8988T (cell line): ENCODE measurements around the gene ASMTL.
"Not testable (repeated sequence)": the region's sequence is repeated elsewhere in the genome, so short reads cannot be mapped to it uniquely, and the experiment has no call there.

Source experiments
- DNase-seq: peaks from one replicate; pipeline ENCODE4 v3.0.0; 2011

Gene ASMTL

DNA sequence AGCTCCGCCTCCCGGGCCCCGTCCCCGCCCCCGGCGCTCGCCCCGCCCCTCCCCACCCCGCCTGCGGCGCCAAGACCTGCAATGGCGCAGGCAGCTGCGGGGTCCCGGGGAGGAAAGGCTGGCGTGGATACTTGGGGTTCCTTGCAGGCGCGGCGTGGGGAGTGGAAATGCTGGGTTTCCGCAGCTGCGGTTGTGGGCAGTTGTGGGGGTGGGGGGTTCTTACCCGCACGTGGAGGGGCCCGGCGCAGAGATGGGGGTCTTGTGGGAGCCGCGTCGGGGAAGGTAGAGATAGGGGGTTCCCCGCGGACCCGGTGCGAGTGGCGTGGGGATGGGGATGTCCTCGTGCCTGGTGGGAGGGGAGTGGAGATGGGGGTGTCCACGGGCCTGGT is 680 bp upstream of the ASMTL start:
- peak; percentile 86 for DNase-seq

DNA sequence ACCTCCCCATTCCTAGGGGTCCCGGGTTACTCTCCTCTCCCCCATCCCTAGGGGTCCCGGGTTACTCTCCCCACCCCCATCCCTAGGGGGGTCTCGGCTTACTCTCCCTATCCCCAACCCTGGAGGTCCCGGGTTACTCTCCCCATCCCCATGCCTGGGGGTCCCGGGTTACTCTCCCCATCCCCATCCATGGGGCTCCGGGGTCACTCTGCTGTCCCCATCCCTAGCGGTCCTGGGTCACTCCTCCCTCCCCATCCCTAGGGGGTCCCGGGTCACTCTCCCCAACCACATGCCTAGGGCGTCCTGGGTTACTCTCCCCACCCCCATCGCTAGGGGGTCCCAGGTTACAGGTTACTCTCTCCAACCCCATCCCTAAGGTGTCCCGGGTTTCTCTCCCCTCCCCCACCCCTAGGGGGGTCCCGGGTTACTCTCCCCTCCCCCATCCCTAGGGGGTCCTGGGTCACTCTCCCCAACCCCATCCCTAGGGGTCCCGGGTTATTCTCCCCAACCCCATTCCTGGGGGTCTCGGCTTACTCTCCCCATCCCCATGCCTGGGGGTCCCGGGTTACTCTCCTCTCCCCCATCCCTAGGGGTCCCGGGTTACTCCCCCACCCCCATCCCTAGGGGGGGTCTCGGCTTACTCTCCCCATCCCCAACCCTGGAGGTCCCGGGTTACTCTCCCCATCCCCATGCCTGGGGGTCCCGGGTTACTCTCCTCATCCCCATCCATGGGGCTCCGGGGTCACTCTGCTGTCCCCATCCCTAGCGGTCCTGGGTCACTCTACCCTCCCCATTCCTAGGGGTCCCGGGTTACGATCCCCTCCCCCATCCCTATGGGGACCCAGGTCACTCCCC is 821 bp downstream of the ASMTL start:
- DNase-seq, result no peak

GRCh38 chrX:1451251-1451660 is 1.5 kb downstream of the ASMTL start:
- peak; percentile 18 for DNase-seq

DNA sequence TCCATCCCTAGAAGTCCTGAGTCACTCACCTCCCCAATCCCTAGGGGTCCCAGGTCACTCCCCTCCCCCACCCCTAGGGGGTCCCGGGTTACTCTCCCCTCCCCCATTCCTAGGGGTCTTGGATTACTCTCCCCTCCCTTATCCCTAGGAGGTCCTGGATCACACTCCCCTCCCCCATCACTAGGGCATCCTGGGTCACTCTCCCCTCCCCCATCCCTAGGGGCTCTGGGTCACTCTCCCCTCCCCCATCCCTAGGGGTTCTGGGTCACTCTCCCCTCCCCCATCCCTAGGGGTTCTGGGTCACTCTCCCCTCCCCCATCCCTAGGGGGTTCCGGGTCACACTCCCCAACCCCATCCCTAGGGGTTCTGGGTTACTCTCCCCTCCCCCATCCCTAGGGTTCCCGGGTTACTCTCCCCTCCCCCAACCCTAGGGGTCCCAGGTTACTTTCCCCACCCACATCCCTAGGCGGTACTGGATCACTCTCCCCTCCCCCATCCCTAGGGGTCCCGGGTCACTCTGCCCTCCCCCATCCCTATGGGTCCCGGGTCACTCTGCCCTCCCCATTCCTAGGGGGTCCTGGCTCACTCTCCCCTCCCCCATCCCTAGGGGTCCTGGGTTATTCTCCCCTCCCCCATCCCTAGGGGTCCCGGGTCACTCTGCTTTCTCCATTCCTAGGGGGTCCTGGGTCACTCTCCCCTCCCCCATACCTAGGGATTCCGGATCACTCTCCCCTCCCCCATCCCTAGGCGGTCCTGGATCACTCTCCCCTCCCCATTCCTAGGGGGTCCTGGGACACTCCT is 2.1 kb downstream of the ASMTL start:
- DNase-seq, result no peak

GRCh38 chrX:1449823-1450149 is 2.9 kb downstream of the ASMTL start:
- DNase-seq, result no peak

DNA sequence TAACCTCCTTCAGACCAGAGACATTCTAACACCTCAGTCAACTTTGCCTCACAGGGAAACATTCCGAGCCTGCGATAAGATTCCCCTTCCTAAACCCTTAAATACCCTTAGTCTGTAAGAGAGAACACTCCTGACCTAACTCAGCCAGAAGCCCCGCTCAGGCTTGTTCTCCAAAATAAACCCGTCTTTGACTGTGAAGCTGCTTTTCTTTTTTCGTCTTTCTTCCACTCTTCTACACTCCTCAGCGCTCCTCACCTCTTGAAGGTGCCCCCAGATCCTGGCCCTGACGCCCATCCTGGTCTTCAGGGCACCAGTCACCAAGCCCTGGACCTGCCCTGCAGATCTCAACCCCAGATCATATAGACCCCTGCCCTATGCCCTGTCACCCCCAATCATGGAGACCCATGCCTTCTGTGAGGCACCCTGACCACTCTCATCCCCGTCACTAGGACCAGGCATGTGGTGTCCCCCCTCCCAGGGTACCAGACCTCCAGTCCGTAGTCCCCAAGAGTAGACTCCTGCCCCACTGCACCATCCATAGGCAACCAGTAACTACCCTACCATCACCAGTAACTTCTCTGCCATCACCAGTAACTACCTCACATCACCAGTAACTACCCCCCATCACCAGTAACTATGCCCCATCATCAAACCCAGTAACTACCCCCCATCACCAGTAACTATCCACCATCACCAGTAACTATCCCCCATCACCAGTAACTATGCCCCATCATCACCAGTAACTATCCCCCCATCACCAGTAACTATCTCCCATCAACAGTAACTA is 3.5 kb downstream of the ASMTL start:
- DNase-seq, result no peak

- DNase-seq, result not testable (repeated sequence)
These were observed 4.1 kb downstream of the ASMTL start for GRCh38 chrX:1448573-1449001.

DNA sequence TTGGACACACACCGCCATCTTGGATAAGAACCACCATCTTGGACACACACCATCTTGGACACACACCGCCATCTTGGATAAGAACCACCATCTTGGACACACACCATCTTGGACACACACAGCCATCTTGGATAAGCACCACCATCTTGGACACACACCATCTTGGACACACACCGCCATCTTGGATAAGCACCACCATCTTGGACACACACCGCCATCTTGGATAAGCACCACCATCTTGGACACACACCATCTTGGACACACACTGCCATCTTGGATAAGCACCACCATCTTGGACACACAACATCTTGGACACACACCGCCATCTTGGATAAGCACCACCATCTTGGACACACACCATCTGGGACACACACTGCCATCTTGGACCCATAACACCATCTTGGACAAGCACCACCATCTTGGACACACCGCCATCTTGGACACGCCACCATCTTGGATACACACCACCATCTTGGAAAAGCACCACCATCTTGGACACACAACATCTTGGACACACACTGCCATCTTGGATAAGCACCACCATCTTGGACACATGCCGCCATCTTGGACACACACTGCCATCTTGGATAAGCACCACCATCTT is 4.6 kb downstream of the ASMTL start:
- DNase-seq, result not testable (repeated sequence)

DNA sequence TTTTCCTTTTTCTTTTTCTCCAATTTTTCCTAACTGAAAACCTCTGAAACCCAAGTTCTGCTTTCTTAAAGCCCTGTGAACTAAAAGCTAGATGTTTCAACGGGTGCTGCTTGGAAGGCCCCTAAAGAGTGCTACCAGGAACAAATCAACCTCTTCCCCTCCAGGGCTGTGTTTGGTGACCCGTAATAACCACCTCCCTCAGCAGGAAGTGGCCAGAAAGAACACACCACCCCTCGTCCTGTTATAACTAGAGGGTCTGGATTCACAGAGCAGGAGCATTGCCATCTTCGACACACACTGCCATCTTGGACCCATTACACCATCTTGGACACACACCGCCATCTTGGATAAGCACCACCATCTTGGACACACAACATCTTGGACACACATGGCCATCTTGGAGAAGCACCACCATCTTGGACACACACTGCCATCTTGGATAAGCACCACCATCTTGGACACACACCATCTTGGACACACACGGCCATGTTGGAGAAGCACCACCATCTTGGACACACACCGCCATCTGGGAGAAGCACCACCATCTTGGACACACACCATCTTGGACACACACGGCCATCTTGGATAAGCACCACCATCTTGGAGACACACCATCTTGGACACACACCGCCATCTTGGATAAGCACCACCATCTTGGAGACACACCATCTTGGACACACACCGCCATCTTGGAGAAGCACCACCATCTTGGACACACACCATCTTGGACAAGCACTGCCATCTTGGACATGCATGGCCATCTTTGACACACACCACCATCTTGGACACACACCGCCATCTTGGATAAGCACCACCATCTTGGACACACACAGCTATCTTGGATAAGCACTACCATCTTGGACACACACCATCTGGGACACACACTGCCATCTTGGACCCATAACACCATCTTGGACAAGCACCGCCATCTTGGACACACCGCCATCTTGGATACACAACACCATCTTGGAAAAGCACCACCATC is 5.4 kb downstream of the ASMTL start:
- not testable (repeated sequence) for DNase-seq

GRCh38 chrX:1444561-1445500 is 7.9 kb downstream of the ASMTL start:
- DNase-seq, result no peak

DNA sequence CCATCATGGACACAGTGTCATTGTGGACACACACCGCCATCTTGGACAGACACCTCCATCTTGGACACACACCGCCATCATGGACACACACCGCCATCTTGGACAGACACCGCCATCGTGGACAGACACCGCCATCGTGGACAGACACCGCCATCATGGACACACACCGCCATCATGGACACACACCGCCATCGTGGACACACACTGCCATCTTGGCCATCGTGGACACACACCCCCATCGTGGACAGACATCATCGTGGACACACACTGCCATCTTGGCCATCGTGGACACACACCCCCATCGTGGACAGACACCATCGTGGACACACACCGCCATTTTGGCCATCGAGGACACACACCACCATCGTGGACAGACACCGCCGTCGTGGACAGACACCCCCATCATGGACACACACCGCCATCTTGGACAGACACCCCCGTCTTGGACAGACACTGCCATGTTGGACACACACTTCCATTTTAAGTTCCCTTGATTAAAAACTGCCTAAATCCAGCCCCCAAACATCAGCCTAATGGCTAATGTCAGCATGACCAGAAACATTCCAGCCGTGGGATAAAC is 9.1 kb downstream of the ASMTL start:
- DNase-seq, result no peak

DNA sequence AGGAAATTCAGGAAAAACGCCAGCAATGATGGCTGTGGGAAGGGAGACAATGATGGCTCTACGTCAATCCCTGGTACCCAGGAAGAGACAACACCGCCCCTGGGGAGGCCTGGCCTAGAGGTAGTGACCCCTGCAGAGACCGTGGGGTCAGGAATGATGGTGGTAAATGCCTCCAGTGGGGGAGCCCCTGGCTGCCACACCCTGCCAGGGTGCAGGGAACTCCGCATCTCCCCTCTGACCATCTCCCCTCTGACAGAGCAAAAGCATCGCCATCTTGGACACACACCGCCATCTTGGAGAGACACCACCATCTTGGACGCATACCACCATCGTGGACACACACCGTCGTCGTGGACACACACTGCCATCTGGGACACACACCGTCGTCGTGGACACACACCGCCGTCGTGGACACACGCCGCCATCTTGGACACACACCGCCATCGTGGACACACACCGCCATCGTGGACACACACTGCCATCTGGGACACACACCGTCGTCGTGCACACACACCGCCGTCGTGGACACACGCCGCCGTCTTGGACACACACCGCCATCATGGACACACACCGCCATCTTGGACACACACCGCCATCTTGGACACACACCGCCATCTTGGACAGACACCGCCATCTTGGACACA is 9.9 kb downstream of the ASMTL start:
- DNase-seq, result no peak

- DNase-seq, result no peak
These were observed 10.6 kb downstream of the ASMTL start for GRCh38 chrX:1442016-1442665.

- no peak for DNase-seq
These were observed 12.2 kb downstream of the ASMTL start for GRCh38 chrX:1440506-1440905.

- no peak for DNase-seq
These were observed 17.3 kb downstream of the ASMTL start for GRCh38 chrX:1435241-1435895.

DNA sequence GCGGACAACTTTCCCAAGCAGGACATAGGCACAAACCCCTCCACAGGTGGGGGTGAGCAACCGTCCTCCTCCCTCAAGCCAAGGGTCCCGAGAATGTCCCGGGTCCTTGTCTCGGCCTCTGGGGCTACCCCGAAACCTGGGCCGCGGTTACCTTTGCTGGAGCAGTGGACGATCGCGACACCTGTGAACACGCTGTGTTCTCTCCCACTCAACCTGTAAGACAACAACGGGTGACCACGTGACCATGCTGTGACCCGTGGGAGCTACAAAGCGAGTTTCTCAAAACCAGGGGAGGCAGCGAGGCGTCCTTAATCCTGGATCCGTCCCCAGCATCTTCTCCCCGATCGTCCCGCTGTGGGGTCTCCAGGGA is 17.9 kb downstream of the ASMTL start:
- DNase-seq, result no peak

DNA sequence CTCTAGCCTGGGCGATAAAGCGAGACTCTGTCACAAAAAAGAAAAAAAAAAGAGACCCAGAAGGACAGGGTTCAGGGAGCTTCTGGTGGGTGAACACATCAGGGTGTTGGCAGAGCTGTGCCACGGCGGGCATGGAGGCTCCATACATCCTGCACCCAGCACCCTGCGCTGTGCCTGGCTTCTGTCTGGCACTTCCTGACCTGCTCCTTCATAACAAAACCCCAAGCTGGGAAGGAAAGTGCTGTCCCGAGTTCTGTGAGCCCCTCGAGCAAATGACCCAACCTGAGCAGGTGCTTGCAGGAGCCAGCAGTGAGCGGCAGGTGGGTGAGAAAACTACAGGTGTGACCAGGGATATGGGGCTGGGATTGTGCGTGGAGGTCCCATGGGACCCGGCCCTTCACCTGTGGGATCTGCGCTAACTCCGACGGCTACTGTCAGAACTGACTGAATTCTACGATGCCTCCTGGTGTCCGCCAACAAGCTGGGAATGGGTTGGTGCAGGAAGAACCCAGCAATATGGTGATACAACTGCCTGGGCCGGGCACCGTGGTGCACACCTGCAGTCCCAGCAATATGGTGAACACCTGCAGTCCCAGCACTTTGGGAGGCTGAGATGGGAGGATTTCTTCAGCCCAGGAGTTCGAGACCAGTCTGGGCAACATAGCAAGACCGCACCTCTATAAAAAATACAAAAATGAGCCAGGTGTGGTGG is 18.9 kb downstream of the ASMTL start:
- no peak for DNase-seq

DNA sequence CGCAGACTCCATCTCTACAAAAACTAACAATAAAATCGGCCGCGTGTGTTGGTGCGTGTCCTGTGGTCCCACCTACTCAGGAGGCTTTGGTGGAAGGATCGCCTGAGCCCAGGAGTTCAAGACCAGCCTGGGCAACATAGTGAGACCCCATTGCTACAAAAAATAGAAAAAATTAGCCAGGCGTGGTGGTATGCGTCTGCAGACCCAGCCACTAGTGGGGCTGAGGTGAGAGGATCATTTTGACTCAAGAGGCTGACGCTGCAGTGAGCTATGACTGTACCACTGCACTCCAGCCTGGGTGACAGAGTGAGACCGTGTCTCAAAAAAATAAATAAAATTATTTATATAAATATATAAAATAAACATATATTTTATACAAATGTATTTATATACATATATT is 22.3 kb downstream of the ASMTL start:
- no peak for DNase-seq
